HG02588 (cell line): ENCODE measurements around the gene MEAF6.
A peak's percentile ranks its signal among the peaks of the same experiment; 100 is the strongest.
"Not testable (repeated sequence)": the region's sequence is repeated elsewhere in the genome, so short reads cannot be mapped to it uniquely, and the experiment has no call there.

Experiments
- ATAC-seq: cut with Tn5 transposase; IDR thresholded peaks from one replicate; pipeline ENCODE4 v1.9.1; 2021; ENCODE audit warnings: mild to moderate bottlenecking, moderate library complexity; ENCODE audit not compliant: unreplicated experiment

MEAF6 gene

GRCh38 chr1:37514350-37515184, at the start of gene MEAF6:
Gene MEAF6 (minus strand): TSS chr1:37514766. CDS start chr1:37514746, 20 bp downstream.
- ATAC-seq = peak; percentile 89

GRCh38 chr1:37562984-37563383, 48.4 kb upstream of the MEAF6 start:
- no peak for ATAC-seq

DNA sequence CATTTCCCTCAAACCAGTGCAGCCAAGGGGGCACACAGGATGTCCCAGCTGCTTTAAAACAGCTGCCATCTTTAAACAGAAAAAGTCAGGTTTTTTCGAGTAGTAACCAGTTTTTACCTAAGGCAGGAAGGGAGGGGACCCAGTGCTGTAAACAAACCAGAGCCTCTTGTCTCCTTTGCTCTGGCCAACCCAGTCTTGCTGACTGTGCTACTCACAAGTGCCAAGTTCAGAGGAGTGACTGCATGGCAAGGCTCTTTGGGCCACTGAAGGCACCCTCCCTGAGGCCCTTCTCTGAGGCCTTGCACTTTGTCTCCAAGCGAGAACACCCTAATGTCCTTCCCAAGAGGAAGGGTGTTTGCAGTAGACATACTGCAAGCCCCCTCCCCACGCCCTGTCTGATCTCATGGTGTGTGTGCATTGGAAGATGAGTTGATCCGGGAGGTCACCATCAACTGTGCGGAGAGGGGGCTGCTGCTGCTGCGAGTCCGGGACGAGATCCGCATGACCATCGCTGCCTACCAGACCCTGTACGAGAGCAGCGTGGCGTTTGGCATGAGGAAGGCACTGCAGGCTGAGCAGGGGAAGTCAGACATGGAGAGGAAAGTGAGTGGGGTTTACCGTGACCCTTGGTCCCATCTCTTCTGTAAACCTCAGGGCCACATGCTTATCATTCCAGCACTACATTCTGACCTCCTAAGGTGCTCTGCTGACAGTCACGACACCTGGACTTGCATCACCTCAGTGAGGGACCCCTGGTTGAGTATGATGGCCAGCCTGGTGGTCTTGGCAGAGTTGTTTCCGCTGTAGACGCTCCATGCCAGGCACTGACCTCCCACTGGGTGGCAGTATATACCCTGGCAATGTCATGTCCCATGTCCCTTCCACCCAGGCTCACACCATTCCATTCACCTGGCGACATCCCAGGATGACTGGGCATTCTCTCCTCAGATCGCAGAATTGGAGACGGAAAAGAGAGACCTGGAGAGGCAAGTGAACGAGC, 46.9 kb upstream of the MEAF6 start:
- no peak for ATAC-seq

GRCh38 chr1:37560401-37561132, 46.0 kb upstream of the MEAF6 start:
- ATAC-seq = no peak

DNA sequence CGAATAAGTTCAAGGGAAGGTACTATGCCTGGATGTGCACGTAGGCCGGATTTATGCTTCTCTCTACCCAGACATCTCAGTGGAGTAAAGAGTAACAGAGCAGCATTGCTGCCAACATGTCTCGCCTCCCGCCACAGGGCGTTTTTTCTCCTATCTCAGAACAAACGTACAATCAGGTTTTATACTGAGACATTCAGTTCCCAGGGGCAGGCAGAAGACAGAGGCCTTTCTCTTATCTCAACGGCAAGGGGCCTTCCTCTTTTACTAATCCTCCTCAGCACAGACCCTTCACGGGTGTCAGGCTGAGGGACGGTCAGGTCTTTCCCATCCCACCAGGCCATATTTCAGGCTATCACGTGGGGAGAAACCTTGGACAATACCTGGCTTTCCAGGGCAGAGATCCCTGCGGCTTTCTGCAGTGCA, 45.4 kb upstream of the MEAF6 start:
- not testable (repeated sequence) for ATAC-seq

DNA sequence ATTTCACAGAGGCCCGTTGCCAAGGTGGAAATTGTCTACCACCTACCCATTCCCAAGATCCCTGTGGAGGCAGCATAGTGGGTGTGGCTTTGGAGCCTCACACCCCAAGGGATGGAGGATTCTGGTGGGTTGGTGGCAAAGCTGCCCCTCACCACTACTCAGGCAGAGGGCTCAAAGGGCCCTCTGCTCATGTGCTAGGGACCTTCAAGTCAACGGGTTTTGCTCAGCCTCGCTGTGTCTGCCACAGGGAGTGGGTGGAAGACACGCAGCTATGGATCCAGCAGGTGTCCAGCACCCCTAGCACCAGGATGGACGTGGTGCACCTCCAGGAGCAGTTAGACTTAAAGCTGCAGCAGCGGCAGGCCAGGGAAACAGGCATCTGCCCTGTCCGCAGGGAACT, 44.5 kb upstream of the MEAF6 start:
- ATAC-seq = no peak

- ATAC-seq = no peak
Measured at GRCh38 chr1:37558411-37558810, 43.8 kb upstream of the MEAF6 start.

DNA sequence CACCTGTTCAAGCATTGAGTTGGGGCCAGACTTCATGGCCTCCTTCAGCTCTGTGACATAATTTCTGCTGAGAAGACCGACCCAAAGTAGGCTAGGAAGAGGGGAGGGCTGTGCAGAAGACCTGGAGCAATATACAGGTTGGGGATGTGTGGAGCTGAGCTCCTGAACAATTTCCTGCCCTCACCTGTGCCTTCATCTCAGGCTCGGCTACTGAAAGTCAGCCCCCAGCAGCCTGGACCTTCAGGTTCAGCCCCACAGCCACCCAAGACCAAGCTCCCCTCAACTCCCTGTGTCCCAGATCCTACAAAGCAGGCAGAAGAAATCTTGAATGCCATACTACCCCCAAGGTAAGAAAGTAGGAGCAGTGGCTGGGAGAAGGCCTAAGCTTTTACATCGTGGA, 42.8 kb upstream of the MEAF6 start:
- ATAC-seq = no peak

GRCh38 chr1:37556712-37557196, 42.2 kb upstream of the MEAF6 start, which contains the start of gene DNALI1:
Gene DNALI1 (plus strand): TSS chr1:37556940. CDS start chr1:37556995, 55 bp downstream.
- ATAC-seq = no peak

GRCh38 chr1:37553927-37554808, 39.6 kb upstream of the MEAF6 start, which contains the start of gene SNIP1:
Gene SNIP1 (minus strand): TSS chr1:37554293. CDS start chr1:37554229, 64 bp downstream.
- peak; percentile 76 for ATAC-seq

DNA sequence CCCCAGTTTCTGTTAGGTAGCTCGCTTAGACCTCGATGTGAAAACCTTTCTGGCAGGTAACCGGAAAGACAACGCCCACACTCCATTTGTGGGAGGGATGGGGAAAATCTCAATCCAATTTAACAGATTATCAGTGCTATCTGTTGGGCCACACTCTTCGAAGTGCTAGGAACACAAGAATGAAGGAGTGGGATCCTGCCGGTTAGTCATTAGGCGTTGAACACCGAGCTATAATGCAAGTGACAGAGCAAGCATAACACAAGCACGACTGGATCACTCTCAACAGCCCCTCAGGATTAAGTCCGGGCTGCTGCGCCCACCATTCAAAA, 39.0 kb upstream of the MEAF6 start:
- peak; percentile 11 for ATAC-seq

- ATAC-seq = no peak
Measured at GRCh38 chr1:37549341-37549740, 34.8 kb upstream of the MEAF6 start.

GRCh38 chr1:37545019-37545418, 30.5 kb upstream of the MEAF6 start:
- no peak for ATAC-seq

DNA sequence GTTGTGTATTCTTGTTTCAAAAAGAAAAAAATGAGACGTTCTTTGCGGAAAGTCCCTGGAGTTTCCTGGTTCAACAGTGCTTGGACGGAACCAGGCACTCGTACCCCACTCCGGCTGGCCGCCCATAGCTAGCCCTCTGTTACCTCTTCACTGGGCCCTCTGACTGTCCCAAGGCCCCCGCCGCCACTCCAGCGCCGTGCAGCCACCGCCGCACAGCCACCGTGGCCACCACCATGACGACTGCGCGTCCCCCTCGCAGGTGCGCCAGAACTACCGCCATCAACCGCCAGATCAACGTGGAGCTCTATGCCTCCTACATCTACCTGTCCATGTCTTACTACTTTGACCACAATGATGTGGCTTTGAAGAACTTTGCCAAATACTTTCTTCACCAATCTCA, 30.0 kb upstream of the MEAF6 start:
- no peak for ATAC-seq

DNA sequence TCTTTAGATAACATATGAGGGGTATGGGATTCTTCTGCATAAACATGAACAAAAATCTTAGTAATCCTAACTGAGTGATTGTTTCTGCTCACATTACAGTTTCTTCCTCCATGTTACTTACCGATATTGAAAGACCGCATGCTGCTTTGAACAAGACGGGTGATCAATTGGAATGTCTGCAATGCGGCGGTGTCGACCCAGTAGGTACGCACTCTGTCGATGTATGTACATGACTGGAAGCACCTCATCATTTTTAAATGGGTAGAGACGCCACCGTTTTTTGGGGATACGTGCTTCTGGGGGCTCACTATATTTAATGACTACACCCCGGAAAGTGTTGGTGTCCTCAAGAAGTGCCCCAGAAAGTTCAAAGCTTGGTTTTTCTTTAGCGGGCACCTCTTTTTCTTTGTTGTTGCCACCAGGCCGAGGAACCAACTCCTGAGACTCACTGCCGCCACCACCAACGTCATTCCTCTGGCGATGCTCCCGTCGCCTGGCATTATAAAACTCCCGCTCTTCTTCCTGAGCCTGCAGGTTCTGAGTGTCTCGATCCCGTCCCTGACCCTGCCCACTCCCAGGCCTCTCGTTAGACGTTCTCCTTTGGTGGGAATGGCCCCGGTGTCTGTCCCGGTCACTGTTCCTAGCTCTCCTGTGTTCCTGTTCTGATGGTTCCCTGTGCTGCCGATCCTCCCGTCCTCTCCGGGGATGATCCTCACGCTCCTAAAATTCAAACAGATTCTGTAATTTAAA, 25.6 kb upstream of the MEAF6 start:
- ATAC-seq = no peak

DNA sequence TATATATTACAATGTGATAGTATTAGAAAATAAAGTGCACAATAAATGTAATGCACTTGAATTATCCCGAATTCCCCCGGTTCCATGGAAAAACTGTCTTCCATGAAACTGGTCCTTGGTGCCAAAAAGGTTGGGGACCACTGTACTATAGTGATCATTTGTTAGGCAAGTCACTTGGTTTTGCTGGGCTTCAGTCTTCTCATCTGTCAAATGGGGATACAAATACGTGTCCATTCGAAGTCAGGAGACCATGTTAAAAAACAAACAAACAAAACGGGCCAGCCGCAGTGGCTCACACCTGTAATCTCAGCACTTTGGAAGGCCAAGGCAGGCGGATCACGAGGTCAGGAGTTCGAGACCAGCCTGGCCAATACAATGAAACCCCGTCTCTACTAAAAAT, 24.6 kb upstream of the MEAF6 start:
- not testable (repeated sequence) for ATAC-seq

DNA sequence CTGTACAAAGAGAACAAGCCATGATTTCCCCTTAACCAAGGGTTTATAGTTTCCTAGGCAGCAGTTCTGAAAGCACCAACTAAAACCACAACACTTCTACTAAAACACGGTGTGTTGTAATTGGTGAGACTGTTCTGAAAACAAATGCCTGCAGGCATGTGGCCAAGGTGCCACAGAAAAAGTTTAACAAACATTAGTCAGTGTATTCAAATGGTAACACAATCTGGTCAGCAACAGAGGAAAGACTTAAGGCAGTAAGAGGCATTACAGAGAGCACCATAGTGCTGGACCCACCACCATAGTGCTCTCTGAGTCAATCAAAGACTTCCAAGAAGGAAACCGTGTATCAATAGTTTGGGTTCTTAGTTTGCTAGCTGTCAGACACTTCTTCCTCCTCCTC, 22.8 kb upstream of the MEAF6 start:
- ATAC-seq = no peak

GRCh38 chr1:37533317-37534093, 18.9 kb upstream of the MEAF6 start:
- no peak for ATAC-seq
